Activated T-helper 17 cell treated with anti-CD3 and anti-CD28 coated beads, Interleukin-2, amount 50 U/mL, for 72 hours (primary cell): ENCODE data around the gene FGF16. TPM values are rescaled to one million over a fixed set of nuclear protein-coding genes. Genes with fewer than 3 reads are reported as not detected.
"Not testable (repeated sequence)": the region's sequence is repeated elsewhere in the genome, so short reads cannot be mapped to it uniquely, and the experiment has no call there.

ENCODE experiments used
- ATAC-seq: fragments of 150-1000 bp; cut with Tn5 transposase; replicated peaks from 2 replicates; pipeline ENCODE4 v1.10.0; 2021; ENCODE audit warnings: mild to moderate bottlenecking, moderate library complexity
- H3K27ac Mint-ChIP-seq: one replicate; pipeline ENCODE4 v1.8.0; 2022; ENCODE audit warnings: mixed read lengths
- H3K27me3 Mint-ChIP-seq: one replicate; pipeline ENCODE4 v1.8.0; 2022; ENCODE audit warnings: mixed read lengths
- H3K36me3 Mint-ChIP-seq: one replicate; pipeline ENCODE4 v1.8.0; 2022; ENCODE audit warnings: low read depth, mild to moderate bottlenecking, mixed read lengths
- H3K4me1 Mint-ChIP-seq: one replicate; pipeline ENCODE4 v1.8.0; 2022; ENCODE audit warnings: mixed read lengths
- H3K4me3 Mint-ChIP-seq: one replicate; pipeline ENCODE4 v1.8.0; 2022; ENCODE audit warnings: mild to moderate bottlenecking, mixed read lengths
- H3K9me3 Mint-ChIP-seq: one replicate; pipeline ENCODE4 v1.8.0; 2022; ENCODE audit warnings: mixed read lengths
- total RNA-seq, 2 donors: library from RNA; stranded (reverse); gene quantifications; one replicate each; pipeline ENCODE4 v1.2.3, GENCODE V29; 2022

The FGF16 gene
- total RNA-seq, 2 donors from 2014 or later: not detected

DNA sequence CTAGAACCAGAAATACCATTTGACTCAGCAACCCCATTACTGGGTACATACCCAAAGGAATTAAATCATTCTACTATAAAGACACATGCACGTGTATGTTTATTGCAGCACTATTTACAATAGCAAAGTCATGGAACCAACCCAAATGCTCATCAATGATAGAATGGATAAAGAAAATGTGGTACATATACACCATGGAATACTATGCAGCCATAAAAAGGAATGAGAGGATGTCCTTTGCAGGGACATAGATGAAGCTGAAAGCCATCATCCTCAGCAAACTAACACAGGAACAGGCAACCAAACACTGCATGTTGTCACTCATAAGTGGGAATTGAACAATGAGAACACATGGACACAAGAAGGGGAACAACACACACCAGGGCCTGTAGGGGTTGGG is 53.0 kb downstream of the FGF16 start:
- not testable (repeated sequence) for H3K4me1 Mint-ChIP-seq, H3K36me3 Mint-ChIP-seq, ATAC-seq, H3K27me3 Mint-ChIP-seq, H3K9me3 Mint-ChIP-seq, H3K27ac Mint-ChIP-seq, H3K4me3 Mint-ChIP-seq

DNA sequence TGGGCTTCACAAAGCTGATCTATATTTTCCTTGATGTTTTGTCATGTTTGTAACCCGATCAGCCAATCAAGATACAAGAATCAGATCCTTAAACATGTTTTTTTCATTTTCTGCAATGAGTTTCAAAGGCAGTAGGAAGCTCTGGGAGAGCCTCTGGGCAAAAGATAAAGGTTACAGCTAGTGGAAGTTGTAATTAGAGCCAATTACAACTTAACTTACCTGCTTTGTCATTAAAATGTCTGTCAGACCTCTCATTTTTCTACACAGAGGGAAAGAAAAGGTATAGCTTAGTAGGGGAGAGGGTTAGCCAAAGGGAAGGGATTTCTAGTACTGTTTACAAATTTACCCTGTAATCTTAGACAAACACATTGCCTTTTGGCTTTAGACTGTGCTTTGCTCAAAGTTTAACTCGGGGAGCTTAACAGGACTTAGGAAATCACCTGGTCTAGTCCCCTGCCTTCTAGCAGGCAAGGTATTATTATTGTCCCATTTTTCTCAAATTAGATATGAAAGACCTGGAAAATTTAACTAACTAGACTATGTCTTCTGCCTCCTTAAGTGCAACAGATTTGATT is 55.8 kb downstream of the FGF16 start:
- Mint-ChIP-seq H3K4me3 (no peak overlapping the region), H3K4me1 (no peaks in the 10 kb centered on the region), H3K36me3 (peaks cover 11% of the 10 kb centered on the region), H3K27ac (peak overlapping the region; percentile 66), H3K27me3 (no peaks in the 10 kb centered on the region), H3K9me3 (no peaks in the 10 kb centered on the region)
- no peak for ATAC-seq

DNA sequence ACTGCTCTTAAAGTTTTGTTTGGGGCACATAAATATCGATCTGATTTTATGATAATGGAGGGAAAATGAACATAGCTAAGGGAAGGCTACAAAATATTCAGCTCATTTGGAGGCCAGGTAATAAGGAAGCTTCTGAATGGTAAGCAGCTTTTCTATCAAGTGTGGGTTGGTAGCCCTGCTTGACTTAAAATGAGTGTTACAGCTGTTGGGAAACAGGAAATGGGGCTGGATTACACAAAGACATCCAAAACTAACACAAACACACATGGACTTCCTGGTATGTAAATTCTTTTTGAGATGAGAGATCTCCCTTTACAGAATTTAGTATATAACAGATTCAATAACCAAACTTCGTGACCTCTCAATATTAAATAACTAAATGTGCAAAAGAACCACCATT is 58.0 kb downstream of the FGF16 start:
- H3K27ac Mint-ChIP-seq: peak overlapping the region; percentile 71
- H3K27me3 Mint-ChIP-seq: no peaks in the 10 kb centered on the region
- no peaks in the 10 kb centered on the region for H3K4me1 Mint-ChIP-seq
- ATAC-seq: no peak
- H3K36me3 Mint-ChIP-seq: peaks cover 27% of the 10 kb centered on the region
- H3K4me3 Mint-ChIP-seq: no peak overlapping the region
- no peaks in the 10 kb centered on the region for H3K9me3 Mint-ChIP-seq
